Retinal pigment epithelial cell (primary cell): ENCODE measurements around the gene TMEM158.

Experiments
- DNase-seq: peaks from one replicate; pipeline ENCODE4 v3.0.0-alpha.2; 2010; ENCODE audit warnings: low read depth
- H3K4me3 ChIP-seq: 2 replicates; pipeline ENCODE4 v1.5.1; 2011; ENCODE audit warnings: mild to moderate bottlenecking, low read length, control low read depth, moderate library complexity
- TF ChIP-seq, protein P1 (sequence below): conservative IDR thresholded peaks from 2 replicates; pipeline ENCODE4 v1.5.1; 2011; ENCODE audit warnings: low read depth, low read length, control low read depth, inconsistent platforms

Gene TMEM158

DNA sequence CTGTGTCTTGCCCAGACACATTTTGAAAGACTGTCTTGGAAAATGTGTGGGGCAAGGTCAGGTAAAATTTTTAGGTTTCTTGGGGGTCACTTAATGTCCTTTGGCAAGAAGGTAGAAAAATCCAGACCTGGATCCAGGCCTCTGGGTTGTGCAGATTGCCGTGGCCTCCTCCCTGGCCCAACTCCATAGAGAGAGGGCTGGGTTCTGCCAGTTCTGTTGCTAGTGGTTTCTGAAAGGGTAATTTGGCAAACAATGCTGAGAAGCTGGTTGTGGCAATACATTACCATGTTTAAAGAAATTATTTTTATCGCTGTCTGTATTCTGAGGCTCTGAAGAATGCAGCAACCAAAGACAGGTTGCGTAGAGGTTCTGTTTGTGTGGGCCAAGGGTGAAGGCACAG lies 20.2 kb upstream of the TMEM158 start:
- H3K4me3 ChIP-seq, result no peak overlapping the region
- TF ChIP-seq, protein P1, sequence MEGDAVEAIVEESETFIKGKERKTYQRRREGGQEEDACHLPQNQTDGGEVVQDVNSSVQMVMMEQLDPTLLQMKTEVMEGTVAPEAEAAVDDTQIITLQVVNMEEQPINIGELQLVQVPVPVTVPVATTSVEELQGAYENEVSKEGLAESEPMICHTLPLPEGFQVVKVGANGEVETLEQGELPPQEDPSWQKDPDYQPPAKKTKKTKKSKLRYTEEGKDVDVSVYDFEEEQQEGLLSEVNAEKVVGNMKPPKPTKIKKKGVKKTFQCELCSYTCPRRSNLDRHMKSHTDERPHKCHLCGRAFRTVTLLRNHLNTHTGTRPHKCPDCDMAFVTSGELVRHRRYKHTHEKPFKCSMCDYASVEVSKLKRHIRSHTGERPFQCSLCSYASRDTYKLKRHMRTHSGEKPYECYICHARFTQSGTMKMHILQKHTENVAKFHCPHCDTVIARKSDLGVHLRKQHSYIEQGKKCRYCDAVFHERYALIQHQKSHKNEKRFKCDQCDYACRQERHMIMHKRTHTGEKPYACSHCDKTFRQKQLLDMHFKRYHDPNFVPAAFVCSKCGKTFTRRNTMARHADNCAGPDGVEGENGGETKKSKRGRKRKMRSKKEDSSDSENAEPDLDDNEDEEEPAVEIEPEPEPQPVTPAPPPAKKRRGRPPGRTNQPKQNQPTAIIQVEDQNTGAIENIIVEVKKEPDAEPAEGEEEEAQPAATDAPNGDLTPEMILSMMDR, result no peak
- no peak for DNase-seq

DNA sequence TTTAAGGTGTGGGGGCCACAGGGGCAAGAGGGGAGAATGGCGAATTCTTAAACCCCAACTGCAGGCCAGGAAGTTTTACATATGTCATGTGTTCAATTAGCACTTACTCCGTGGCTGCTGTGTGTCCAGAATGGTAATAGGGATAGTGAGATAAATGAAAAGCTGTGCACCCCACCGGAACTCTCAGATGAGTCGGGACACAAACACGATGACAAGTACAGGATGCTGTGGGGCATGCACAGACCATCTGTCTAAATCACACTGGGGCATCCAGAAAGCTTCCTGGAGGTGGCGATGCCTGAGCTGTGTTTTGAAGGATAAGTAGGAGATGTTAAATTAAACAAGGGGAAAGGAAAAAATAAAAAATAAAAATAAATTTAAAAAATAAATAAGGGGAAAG lies 18.3 kb upstream of the TMEM158 start:
- no peak overlapping the region for H3K4me3 ChIP-seq
- TF ChIP-seq, protein P1, result peak; percentile 47
- DNase-seq, result no peak

DNA sequence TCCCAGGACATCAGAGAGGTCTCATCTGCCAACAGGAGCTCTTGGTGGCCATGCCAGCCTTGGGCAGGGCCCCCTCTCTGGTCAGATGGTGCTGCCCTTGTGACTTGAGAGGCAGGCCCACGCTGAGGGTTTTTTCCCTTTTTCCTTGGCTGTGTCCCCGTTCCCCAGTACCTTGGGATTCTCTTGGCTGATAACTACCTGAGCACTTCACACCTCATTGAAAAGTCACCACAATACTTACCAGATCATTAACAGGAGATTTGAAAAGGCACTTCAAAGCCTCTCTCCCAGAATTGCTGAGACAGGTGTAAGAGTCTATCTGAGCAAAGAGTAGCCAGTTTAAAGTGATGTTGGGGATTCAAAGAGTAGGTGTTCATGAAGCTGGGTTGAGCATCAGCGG lies 15.1 kb upstream of the TMEM158 start:
- DNase-seq, result no peak
- H3K4me3 ChIP-seq, result no peak overlapping the region
- TF ChIP-seq, protein P1, result no peak

DNA sequence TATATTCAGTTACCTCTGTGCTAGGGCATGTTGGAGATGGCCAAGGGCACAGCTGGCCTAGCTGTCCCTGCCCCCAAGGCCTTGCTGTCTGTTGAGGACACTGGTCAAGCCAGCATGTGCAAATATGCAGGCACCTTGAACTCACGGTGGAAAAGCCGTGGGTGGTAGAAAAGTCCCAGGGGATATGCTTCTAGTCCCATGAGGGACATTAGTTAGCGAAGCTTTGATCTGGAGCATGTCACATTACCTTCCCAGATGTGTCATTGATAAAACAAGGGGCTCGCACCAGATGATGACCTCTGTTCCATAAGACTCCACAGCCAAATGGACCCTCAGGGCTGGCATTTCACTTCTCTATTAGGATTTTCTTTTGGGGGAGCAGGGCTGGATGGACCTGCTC lies 14.2 kb upstream of the TMEM158 start:
- H3K4me3 ChIP-seq, result no peak overlapping the region
- TF ChIP-seq, protein P1, result no peak
- no peak for DNase-seq

DNA sequence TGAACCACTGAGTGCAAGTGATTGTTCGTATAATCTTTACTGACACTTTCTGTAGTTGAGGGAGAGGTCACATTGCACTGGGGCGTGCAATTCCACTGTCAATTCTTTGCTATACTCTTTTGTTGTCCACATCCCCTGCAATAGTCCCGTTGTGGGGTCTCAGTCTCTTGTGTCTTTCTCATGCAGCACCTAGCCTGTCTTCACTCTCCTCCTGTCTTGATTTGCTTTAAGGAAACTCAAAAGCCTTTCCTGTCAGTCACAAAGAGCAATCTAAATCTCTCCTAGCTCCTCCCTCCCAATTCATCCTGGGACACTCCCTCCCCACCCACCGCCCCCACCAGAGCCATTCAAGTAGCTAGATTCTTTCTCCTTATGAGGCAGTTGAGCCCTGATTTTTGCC lies 13.2 kb upstream of the TMEM158 start:
- TF ChIP-seq, protein P1, result no peak
- no peak for DNase-seq
- H3K4me3 ChIP-seq, result no peak overlapping the region

DNA sequence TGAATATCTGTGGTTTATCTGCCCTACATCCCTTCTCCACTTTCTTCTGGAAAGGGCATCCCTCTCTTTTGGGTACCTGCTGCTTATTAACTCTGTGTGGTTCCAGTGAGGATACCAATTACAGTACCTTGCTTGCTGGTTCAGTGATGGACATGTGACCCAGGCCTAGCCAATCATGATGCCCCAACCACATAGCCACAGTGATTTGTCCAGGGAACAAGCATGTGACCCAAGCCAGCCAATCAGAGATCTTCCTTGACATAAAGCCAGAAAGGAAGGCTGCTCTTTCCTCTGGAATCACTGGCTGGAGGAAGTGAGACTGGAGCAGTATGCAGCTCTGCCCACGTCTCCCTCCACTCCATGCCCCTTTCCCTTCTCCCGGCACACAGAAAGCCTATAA lies 10.9 kb upstream of the TMEM158 start:
- TF ChIP-seq, protein P1, result no peak
- DNase-seq, result no peak
- no peak overlapping the region for H3K4me3 ChIP-seq

DNA sequence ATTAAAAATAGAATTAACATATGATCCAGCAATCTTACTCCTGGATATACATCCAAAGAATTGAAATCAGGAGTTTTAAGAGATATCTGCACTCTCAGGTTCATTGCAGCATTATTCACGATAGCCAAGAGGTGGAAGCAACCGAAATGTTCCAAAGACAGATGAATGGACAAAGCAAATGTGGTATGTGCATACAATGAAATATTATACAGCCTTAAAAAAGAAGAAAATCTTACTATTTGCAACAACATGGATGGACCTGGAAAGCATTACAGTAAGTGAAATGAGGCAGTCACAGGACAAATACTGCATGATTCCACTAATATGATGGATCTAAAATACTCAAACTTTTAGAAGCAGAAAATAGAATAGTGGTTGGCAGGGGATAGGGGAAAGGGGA lies 9.3 kb upstream of the TMEM158 start:
- TF ChIP-seq, protein P1, result no peak
- DNase-seq, result no peak
- H3K4me3 ChIP-seq, result no peak overlapping the region
